ENCODE measurements around the gene SCAMP4. TPM values are rescaled to one million over a fixed set of nuclear protein-coding genes. Genes with fewer than 3 reads are reported as not detected.

Gene SCAMP4
- total and polyA plus RNA-seq, 2 of the 13 experiments (the other 11 are each of a cell fraction or from before 2014, with no cell fraction given) = 10.7 to 13.7 TPM

GRCh38 chr19:1875646-1876495, 29.3 kb upstream of the SCAMP4 start (continued):
- TF ChIP-seq ARID4A (CRISPR knock-in tag; IDR thresholded peaks at IDR 0.05; ENCODE audit: borderline replicate concordance) (peak; percentile 99), PHF8 (CRISPR knock-in tag; IDR thresholded peaks at IDR 0.05) (peak; percentile 80), SPEN (CRISPR knock-in tag; IDR thresholded peaks at IDR 0.05; ENCODE audit: low read depth) (peak; percentile 95), ZNF746 (CRISPR knock-in tag; IDR thresholded peaks at IDR 0.05) (peak; percentile 70; the same call in 1 of the 2 replicates), ZNF264 (CRISPR knock-in tag; IDR thresholded peaks at IDR 0.05) (no peak), DBP (CRISPR knock-in tag; IDR thresholded peaks at IDR 0.05; ENCODE audit: not compliant biosample characterization) (peak; percentile 49), E2F5 (CRISPR knock-in tag; conservative IDR thresholded peaks at IDR 0.05) (peak; percentile 80), ZNF432 (CRISPR knock-in tag; IDR thresholded peaks at IDR 0.05; ENCODE audit: borderline replicate concordance) (no peak), JDP2 (CRISPR knock-in tag; IDR thresholded peaks at IDR 0.05; ENCODE audit: borderline replicate concordance) (no peak), MTERF4 (CRISPR knock-in tag; IDR thresholded peaks at IDR 0.05) (no peak), PITX1 (CRISPR knock-in tag; IDR thresholded peaks at IDR 0.05) (peak; percentile 32; the same call in 1 of the 2 replicates), MEF2D (CRISPR knock-in tag; IDR thresholded peaks at IDR 0.05) (0 out of 2 replicates have a peak, but pooled peaks have one; percentile 76), CAMTA2 (CRISPR knock-in tag; IDR thresholded peaks at IDR 0.05; ENCODE audit: borderline replicate concordance) (no peak), YEATS4 (CRISPR knock-in tag; IDR thresholded peaks at IDR 0.05; ENCODE audit: borderline replicate concordance) (peak; percentile 80; the same call in 1 of the 2 replicates), ZNF3 (CRISPR knock-in tag; IDR thresholded peaks at IDR 0.05) (no peak), JUNB (CRISPR knock-in tag; IDR thresholded peaks at IDR 0.05; ENCODE audit: borderline replicate concordance) (no peak), UBTF (CRISPR knock-in tag; IDR thresholded peaks at IDR 0.05) (peak; percentile 84)

Data from HepG2 (cell line).